ENCODE results near the gene MSRB1. TPM values are rescaled to one million over a fixed set of nuclear protein-coding genes. Genes with fewer than 3 reads are reported as not detected.

MSRB1 gene
- total and polyA plus RNA-seq, 2 of the 13 experiments (the other 11 are each of a cell fraction or from before 2014, with no cell fraction given), result 32.1 to 75.4 TPM

DNA sequence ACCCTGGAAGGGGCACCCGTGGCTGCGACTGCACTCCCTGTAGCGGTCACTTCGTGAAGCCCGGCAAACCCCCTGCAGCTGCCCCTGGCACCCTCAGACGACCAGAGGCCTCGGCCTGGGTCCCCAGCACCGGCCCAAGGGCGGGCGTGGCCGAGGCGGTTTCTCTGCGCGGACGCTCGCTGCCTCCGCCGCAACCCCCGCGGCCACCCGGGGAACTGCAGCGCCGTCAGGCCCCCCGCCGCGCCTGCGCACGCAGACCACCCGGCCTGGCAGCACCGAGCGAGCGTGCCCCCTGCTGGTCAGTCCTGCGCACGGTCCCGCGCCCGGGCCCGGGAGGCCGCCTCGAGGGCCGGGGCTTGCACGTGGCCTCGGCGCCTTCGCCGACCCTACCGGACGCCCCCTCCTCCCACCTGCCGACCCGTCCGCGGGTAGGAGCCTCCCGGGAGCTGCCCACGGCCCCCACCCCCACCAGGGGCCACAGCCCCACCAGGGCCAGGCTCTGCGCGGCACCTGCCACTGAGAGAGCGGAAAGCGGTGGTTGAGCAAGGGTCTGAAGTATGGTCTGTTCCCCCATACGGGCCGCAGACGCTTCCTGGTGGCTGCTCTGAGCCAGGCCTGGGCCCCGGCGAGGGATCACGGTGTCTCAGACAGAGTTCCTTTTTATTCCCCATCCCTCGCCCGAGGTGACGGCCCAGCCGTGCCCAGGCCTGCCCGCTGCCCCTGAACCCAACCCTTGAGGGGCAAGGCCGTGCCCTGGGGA, 13.2 kb downstream of the MSRB1 start (continued):
- TF ChIP-seq, protein P1, sequence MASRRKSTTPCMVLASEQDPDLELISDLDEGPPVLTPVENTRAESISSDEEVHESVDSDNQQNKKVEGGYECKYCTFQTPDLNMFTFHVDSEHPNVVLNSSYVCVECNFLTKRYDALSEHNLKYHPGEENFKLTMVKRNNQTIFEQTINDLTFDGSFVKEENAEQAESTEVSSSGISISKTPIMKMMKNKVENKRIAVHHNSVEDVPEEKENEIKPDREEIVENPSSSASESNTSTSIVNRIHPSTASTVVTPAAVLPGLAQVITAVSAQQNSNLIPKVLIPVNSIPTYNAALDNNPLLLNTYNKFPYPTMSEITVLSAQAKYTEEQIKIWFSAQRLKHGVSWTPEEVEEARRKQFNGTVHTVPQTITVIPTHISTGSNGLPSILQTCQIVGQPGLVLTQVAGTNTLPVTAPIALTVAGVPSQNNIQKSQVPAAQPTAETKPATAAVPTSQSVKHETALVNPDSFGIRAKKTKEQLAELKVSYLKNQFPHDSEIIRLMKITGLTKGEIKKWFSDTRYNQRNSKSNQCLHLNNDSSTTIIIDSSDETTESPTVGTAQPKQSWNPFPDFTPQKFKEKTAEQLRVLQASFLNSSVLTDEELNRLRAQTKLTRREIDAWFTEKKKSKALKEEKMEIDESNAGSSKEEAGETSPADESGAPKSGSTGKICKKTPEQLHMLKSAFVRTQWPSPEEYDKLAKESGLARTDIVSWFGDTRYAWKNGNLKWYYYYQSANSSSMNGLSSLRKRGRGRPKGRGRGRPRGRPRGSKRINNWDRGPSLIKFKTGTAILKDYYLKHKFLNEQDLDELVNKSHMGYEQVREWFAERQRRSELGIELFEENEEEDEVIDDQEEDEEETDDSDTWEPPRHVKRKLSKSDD (CRISPR knock-in tag; IDR thresholded peaks at IDR 0.05; ENCODE audit: low read depth), result peak; percentile 70; the same call in 1 of the 2 replicates
- TF ChIP-seq ESRRA (CRISPR knock-in tag; IDR thresholded peaks at IDR 0.05; ENCODE audit: low read depth), result peak; percentile 43; the same call in 1 of the 2 replicates
- peak; percentile 74; the same call in 1 of the 2 replicates for TF ChIP-seq ZNF160 (CRISPR knock-in tag; IDR thresholded peaks at IDR 0.05)
- TF ChIP-seq CENPT (CRISPR knock-in tag; IDR thresholded peaks at IDR 0.05; ENCODE audit: low read depth), result 0 out of 2 replicates have a peak, but pooled peaks have one; percentile 64
- TF ChIP-seq HMG20B (CRISPR knock-in tag; conservative IDR thresholded peaks at IDR 0.05), result no peak
- no peak for TF ChIP-seq PPARG (CRISPR knock-in tag; conservative IDR thresholded peaks at IDR 0.05)
- peak; percentile 73; the same call in 1 of the 2 replicates for TF ChIP-seq TSC22D2 (CRISPR knock-in tag; IDR thresholded peaks at IDR 0.05; ENCODE audit: borderline replicate concordance)
- TF ChIP-seq PAWR (CRISPR knock-in tag; IDR thresholded peaks at IDR 0.05; ENCODE audit: borderline replicate concordance), result 0 out of 2 replicates have a peak, but pooled peaks have one; percentile 15
- TF ChIP-seq, protein P2, sequence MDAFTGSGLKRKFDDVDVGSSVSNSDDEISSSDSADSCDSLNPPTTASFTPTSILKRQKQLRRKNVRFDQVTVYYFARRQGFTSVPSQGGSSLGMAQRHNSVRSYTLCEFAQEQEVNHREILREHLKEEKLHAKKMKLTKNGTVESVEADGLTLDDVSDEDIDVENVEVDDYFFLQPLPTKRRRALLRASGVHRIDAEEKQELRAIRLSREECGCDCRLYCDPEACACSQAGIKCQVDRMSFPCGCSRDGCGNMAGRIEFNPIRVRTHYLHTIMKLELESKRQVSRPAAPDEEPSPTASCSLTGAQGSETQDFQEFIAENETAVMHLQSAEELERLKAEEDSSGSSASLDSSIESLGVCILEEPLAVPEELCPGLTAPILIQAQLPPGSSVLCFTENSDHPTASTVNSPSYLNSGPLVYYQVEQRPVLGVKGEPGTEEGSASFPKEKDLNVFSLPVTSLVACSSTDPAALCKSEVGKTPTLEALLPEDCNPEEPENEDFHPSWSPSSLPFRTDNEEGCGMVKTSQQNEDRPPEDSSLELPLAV (CRISPR knock-in tag; conservative IDR thresholded peaks at IDR 0.05; ENCODE audit: low read depth), result no peak
- TF ChIP-seq SMYD3 (CRISPR knock-in tag; IDR thresholded peaks at IDR 0.05), result no peak
- no peak for TF ChIP-seq ZFP62 (CRISPR knock-in tag; IDR thresholded peaks at IDR 0.05)
- no peak for TF ChIP-seq ATAD3A (CRISPR knock-in tag; IDR thresholded peaks at IDR 0.05)
- TF ChIP-seq POLR2A (IDR thresholded peaks at IDR 0.05; ENCODE audit: insufficient read depth in 1 of 2, low read depth in 2 of 2, low read length in 2 of 2), result peak; percentile 46 to 49; a peak in 3 of 4 replicates
- TF ChIP-seq, protein P3, sequence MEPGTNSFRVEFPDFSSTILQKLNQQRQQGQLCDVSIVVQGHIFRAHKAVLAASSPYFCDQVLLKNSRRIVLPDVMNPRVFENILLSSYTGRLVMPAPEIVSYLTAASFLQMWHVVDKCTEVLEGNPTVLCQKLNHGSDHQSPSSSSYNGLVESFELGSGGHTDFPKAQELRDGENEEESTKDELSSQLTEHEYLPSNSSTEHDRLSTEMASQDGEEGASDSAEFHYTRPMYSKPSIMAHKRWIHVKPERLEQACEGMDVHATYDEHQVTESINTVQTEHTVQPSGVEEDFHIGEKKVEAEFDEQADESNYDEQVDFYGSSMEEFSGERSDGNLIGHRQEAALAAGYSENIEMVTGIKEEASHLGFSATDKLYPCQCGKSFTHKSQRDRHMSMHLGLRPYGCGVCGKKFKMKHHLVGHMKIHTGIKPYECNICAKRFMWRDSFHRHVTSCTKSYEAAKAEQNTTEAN (CRISPR knock-in tag; conservative IDR thresholded peaks at IDR 0.05), result peak; percentile 27
- no peak for TF ChIP-seq ZNF775 (CRISPR knock-in tag; IDR thresholded peaks at IDR 0.05; ENCODE audit: borderline replicate concordance)
- peak; percentile 80; the same call in 1 of the 2 replicates for TF ChIP-seq ATF7-NPFF (CRISPR knock-in tag; IDR thresholded peaks at IDR 0.05; ENCODE audit: low read depth)
- TF ChIP-seq ZNF558 (CRISPR knock-in tag; IDR thresholded peaks at IDR 0.05; ENCODE audit: borderline replicate concordance), result 0 out of 2 replicates have a peak, but pooled peaks have one; percentile 20
- TF ChIP-seq, protein P4, sequence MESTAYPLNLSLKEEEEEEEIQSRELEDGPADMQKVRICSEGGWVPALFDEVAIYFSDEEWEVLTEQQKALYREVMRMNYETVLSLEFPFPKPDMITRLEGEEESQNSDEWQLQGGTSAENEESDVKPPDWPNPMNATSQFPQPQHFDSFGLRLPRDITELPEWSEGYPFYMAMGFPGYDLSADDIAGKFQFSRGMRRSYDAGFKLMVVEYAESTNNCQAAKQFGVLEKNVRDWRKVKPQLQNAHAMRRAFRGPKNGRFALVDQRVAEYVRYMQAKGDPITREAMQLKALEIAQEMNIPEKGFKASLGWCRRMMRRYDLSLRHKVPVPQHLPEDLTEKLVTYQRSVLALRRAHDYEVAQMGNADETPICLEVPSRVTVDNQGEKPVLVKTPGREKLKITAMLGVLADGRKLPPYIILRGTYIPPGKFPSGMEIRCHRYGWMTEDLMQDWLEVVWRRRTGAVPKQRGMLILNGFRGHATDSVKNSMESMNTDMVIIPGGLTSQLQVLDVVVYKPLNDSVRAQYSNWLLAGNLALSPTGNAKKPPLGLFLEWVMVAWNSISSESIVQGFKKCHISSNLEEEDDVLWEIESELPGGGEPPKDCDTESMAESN (CRISPR knock-in tag; conservative IDR thresholded peaks at IDR 0.05), result peak; percentile 73; the same call in 1 of the 2 replicates
- peak; percentile 26; the same call in 1 of the 2 replicates for TF ChIP-seq ETV5 (CRISPR knock-in tag; IDR thresholded peaks at IDR 0.05; ENCODE audit: borderline replicate concordance)
- peak; percentile 97 for TF ChIP-seq IRX3 (CRISPR knock-in tag; IDR thresholded peaks at IDR 0.05; ENCODE audit: borderline replicate concordance, low read depth)
- TF ChIP-seq NCOR1 (IDR thresholded peaks at IDR 0.05; ENCODE audit: borderline replicate concordance, low read length), result no peak

All from HepG2 (cell line).